ENCODE data around the gene COBL. TPM values are rescaled to one million over a fixed set of nuclear protein-coding genes. Genes with fewer than 3 reads are reported as not detected.
A peak's percentile ranks its signal among the peaks of the same experiment; 100 is the strongest.

COBL gene
- total RNA-seq, 1 experiment from 2014 or later: 0.04 TPM

DNA sequence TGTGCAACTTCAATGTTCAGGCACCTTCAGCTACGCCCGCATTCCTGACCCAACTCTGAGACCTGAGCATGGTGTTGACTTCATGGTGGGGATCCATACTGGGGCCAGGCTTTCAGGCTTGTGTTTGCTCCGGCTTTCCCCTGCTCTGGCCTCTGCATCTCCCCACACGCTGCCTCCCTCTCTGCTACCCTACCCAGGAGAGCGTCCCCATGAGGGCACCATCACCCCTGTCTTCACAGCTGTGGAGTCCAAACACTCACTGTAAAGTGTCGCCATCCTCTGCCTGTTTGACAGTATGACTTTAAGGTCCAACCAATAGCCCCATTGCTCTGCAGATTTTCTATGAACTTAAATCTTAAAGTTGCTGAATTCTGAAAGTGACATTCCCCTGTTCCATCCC is 334.9 kb downstream of the COBL start:
- no peaks in the 10 kb centered on the region for H3K36me3 ChIP-seq
- H3K4me1 ChIP-seq: no peaks in the 10 kb centered on the region
- no peak overlapping the region for H3K4me3 ChIP-seq
- no peak for DNase-seq
- H3K27me3 ChIP-seq: no peaks in the 10 kb centered on the region
- no peaks in the 10 kb centered on the region for H3K9me3 ChIP-seq (replicated peaks)
- no peak overlapping the region for H3K27ac ChIP-seq

DNA sequence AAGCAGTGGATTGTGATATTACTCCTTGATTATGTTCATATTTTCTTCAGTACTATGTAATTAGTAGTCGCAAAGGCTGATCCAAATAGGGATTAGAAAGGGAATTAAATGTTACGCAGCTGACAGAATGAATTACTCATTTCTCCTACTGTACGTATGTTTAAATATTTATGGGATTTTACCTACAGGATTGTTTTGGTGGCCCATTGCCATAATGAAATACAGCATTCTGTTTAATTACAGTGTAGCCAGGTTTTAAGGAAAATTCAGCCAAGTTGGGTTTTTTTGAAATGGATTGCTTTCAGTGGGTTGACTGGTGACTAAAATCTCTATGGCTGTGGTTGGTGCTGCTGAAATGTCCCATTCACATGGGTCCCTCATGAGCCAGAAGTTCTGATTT is 336.2 kb downstream of the COBL start:
- no peak overlapping the region for H3K4me3 ChIP-seq
- no peaks in the 10 kb centered on the region for H3K9me3 ChIP-seq (replicated peaks)
- no peak for DNase-seq
- no peaks in the 10 kb centered on the region for H3K36me3 ChIP-seq
- no peak overlapping the region for H3K27ac ChIP-seq
- no peaks in the 10 kb centered on the region for H3K27me3 ChIP-seq
- H3K4me1 ChIP-seq: no peaks in the 10 kb centered on the region

DNA sequence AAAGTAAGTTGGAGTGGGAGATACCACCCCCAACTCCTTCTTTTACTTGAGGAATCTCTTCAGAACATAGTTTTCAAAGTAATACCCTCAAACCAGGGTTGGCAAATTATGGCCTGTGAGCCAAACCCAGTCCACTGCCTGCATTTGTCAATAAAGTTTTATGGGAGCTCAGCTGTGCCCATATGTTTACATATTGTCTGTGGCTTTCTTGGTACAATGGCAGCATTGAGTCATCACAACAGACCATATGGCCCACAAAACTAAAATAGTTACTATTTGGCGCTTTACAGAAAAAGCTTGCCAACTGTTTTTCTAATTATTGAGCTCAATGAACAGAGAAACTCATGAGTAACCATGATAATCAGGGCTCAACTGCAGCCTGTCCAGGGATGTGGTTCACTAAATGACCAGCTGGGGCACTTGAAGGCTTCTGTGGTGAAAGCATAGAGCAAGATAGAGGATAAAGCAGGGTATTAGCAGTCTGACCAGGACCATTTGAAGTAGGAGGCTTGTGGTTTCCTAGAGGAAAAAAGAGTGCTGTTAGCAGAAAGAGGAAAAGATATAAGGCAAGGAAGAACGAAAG is 337.9 kb downstream of the COBL start:
- Histone ChIP-seq H3K4me3 (no peak overlapping the region), H3K27ac (no peak overlapping the region), H3K4me1 (no peaks in the 10 kb centered on the region), H3K36me3 (no peaks in the 10 kb centered on the region), H3K27me3 (no peaks in the 10 kb centered on the region), H3K9me3 (replicated peaks) (no peaks in the 10 kb centered on the region)
- DNase-seq: peak; percentile 24 to 40

DNA sequence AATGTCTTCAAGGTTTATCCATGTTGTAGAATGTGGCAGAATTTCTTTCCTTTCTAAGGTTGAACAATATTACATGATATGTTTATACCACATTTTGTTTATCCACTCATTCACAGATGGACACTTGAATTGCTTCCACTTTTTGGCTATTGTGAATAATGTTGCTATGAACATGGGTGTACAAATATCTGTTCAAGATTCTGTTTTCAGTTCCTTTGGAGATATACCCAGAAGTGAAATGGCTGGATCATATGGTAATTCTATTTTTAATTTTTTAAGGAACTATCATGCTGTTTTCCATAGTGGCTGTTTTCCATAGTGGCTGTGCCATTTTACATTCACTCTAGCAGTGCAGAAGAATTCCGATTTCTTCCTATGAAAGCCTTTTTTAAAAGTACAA is 339.2 kb downstream of the COBL start:
- Histone ChIP-seq H3K36me3 (no peaks in the 10 kb centered on the region), H3K4me3 (no peak overlapping the region), H3K9me3 (replicated peaks) (no peaks in the 10 kb centered on the region), H3K27me3 (no peaks in the 10 kb centered on the region), H3K27ac (no peak overlapping the region), H3K4me1 (no peaks in the 10 kb centered on the region)
- DNase-seq: no peak

DNA sequence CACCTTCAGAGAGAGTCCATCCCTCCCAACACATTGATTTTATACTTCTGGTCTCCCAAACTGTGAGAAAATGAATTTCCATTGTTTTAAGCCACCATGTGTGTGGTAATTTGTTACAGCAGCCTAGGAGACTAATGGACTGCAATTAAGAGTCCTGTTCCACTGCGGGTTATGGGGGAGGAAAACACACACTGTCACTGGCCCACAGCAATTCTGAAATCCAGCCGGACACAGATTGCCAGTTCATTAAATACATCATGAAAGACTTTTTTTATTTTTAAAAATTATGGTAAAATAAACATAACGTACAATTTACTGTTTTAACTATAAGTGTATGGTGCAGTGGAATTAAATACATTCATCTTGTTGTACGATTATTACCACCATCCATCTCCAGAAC is 340.5 kb downstream of the COBL start:
- Histone ChIP-seq H3K27me3 (no peaks in the 10 kb centered on the region), H3K4me1 (no peaks in the 10 kb centered on the region), H3K27ac (no peak overlapping the region), H3K9me3 (replicated peaks) (no peaks in the 10 kb centered on the region), H3K36me3 (no peaks in the 10 kb centered on the region), H3K4me3 (no peak overlapping the region)
- no peak for DNase-seq

DNA sequence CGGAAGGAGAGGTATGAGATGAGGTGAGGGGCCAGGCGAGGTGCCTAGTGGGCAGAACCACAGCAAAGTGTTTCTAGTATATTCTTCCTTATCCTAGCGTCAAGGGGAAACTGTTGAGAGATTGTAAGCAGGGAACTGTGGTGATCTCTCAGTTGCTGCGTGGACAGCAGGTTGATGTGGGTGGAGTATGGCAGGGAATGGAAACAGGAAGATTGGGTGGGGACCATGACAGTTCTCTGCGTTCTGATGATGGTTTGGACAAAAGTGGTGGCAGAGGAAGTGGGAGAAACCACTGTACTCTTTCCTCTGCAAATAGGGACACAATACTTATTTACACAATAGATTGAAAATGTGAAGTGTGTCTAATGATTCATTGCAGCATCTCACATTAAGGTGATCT is 342.4 kb downstream of the COBL start:
- Histone ChIP-seq H3K27me3 (no peaks in the 10 kb centered on the region), H3K4me3 (no peak overlapping the region), H3K27ac (no peak overlapping the region), H3K9me3 (replicated peaks) (no peaks in the 10 kb centered on the region), H3K4me1 (no peaks in the 10 kb centered on the region), H3K36me3 (no peaks in the 10 kb centered on the region)
- DNase-seq: no peak

DNA sequence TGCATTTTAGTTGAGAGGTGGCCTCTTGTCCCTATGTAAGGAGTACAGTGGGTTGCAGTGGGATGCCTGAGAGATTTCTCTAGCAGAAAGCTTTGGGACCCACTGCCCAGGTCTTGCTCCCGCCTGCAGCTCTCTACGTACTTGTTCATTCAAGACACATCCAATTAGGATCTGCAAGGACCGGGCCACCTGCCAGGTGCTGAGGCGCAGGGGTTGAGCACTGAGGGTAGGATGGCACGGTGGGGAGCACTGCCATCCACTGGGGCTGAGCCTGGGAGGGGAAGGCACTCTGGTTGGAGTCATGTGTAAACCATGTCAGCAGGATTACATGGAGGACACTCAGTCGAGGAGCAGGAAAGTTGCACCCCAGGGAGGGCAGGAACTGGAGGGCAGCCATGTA is 342.8 kb downstream of the COBL start:
- no peak overlapping the region for H3K27ac ChIP-seq
- H3K27me3 ChIP-seq: no peaks in the 10 kb centered on the region
- H3K4me1 ChIP-seq: no peaks in the 10 kb centered on the region
- H3K36me3 ChIP-seq: no peaks in the 10 kb centered on the region
- DNase-seq: no peak
- H3K9me3 ChIP-seq (replicated peaks): no peaks in the 10 kb centered on the region
- H3K4me3 ChIP-seq: no peak overlapping the region

DNA sequence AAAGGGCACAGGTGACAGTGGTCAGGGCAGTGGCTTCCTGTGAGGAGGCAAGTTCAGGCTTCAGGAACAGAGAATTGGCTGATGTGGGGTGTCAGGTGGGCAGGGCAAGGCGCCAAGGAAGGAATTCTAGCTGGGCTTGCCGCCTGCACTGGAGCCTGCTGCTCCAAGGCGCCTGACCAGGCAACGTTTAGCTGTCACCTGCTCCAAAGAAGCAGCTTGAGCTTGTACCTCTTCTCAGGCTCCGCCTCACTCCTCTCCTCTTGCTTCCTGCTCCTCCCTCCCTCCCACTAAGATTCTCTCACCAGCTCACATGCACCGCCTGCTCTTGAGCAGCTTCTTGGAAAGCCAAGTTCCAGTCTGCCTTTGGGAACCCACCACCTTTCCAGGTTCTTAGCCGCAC is 346.5 kb downstream of the COBL start:
- Histone ChIP-seq H3K4me1 (no peaks in the 10 kb centered on the region), H3K9me3 (replicated peaks) (no peaks in the 10 kb centered on the region), H3K27me3 (no peaks in the 10 kb centered on the region), H3K36me3 (no peaks in the 10 kb centered on the region), H3K27ac (no peak overlapping the region), H3K4me3 (no peak overlapping the region)
- DNase-seq: no peak

Measured in SJCRH30 (cell line).